HEK293 (cell line): ENCODE results near the gene HMX1.

ENCODE experiments used
- CTCF ChIA-PET: fragments of 350-600 bp; formaldehyde crosslinking; extraction: SDS; loops from one replicate; lab custom pipeline; 2021; ENCODE audit warnings: antibody characterized with exemption; lab: Yijun Ruan, JAX
- POLR2A ChIA-PET: fragments of 300-600 bp; formaldehyde crosslinking; extraction: SDS; loops from one replicate; lab custom pipeline; 2020; ENCODE audit warnings: antibody characterized with exemption, inconsistent platforms; lab: Yijun Ruan, JAX
- H3K27ac ChIP-seq: fragments of 200-500 bp; sonication (Bioruptor generic); 2 replicates; pipeline ENCODE4 v1.5.1; 2014; ENCODE audit warnings: low read depth, low read length, control low read depth, inconsistent platforms; ENCODE audit errors: extremely low read depth
- H3K36me3 ChIP-seq, 2 experiments: fragments of 200-500 bp in 1 of 2; sonication (Bioruptor generic) in 1 of 2; 1 replicate in 1 of 2; 2 replicates in 1 of 2; pipeline ENCODE4 v1.5.1; 2014 to 2017; ENCODE audit warnings: inconsistent platforms in 2 of 2, low read length in 2 of 2; ENCODE audit not compliant: control insufficient read depth in 2 of 2, insufficient read depth in 1 of 2
- H3K4me1 ChIP-seq: fragments of 200-500 bp; sonication (Bioruptor generic); 2 replicates; pipeline ENCODE4 v1.5.1; 2014; ENCODE audit warnings: mild to moderate bottlenecking, low read length, inconsistent platforms; ENCODE audit not compliant: control insufficient read depth, insufficient read depth
- H3K4me3 ChIP-seq: 2 replicates; pipeline ENCODE4 v1.5.1; 2011; ENCODE audit warnings: low read depth, mild to moderate bottlenecking, control low read depth, low read length, moderate library complexity
- H3K9me3 ChIP-seq: fragments of 200-500 bp; sonication (Bioruptor generic); 2 replicates; pipeline ENCODE4 v1.5.1; 2014; ENCODE audit warnings: low read depth, low read length, inconsistent platforms; ENCODE audit not compliant: control insufficient read depth, insufficient read depth
- FEZF1 ChIP-seq: fragments of 450-650 bp; formaldehyde crosslinking; IDR thresholded peaks from 2 replicates; pipeline ENCODE4 v1.5.1; 2016; ENCODE audit warnings: missing biosample characterization, missing genetic modification characterization
- OSR2 ChIP-seq: fragments of 450-650 bp; formaldehyde crosslinking; IDR thresholded peaks from 2 replicates; pipeline ENCODE4 v1.5.1; 2016; ENCODE audit warnings: missing biosample characterization, missing genetic modification characterization
- OVOL3 ChIP-seq: fragments of 450-650 bp; formaldehyde crosslinking; IDR thresholded peaks from 2 replicates; pipeline ENCODE4 v1.5.1; 2016; ENCODE audit warnings: missing biosample characterization, missing genetic modification characterization
- ZBTB7A ChIP-seq: fragments of 450-650 bp; formaldehyde crosslinking; IDR thresholded peaks from 2 replicates; pipeline ENCODE4 v1.5.1; 2016; ENCODE audit warnings: low read depth, missing biosample characterization, missing genetic modification characterization
- ZFP3 ChIP-seq: fragments of 450-650 bp; formaldehyde crosslinking; IDR thresholded peaks from 2 replicates; pipeline ENCODE4 v1.5.1; 2016; ENCODE audit warnings: low read depth, missing biosample characterization, missing genetic modification characterization
- ZNF10 ChIP-seq: fragments of 450-650 bp; formaldehyde crosslinking; IDR thresholded peaks from 2 replicates; pipeline ENCODE4 v1.5.1; 2017; ENCODE audit warnings: missing biosample characterization, missing genetic modification characterization
- ZNF114 ChIP-seq: fragments of 450-650 bp; formaldehyde crosslinking; IDR thresholded peaks from 2 replicates; pipeline ENCODE4 v1.5.0; 2017; ENCODE audit warnings: missing biosample characterization, missing genetic modification characterization
- ZNF16 ChIP-seq: fragments of 450-650 bp; formaldehyde crosslinking; IDR thresholded peaks from 2 replicates; pipeline ENCODE4 v1.5.1; 2016; ENCODE audit warnings: low read depth, missing biosample characterization, missing genetic modification characterization
- ZNF174 ChIP-seq: fragments of 450-650 bp; formaldehyde crosslinking; IDR thresholded peaks from 2 replicates; pipeline ENCODE4 v1.5.0; 2017; ENCODE audit warnings: missing biosample characterization, mild to moderate bottlenecking, missing genetic modification characterization
- ZNF184 ChIP-seq: fragments of 450-650 bp; IDR thresholded peaks from 2 replicates; pipeline ENCODE4 v1.5.1; 2018; ENCODE audit warnings: missing biosample characterization, mild to moderate bottlenecking, missing genetic modification characterization
- ZNF19 ChIP-seq: fragments of 450-650 bp; formaldehyde crosslinking; IDR thresholded peaks from 2 replicates; pipeline ENCODE4; 2016; ENCODE audit warnings: missing biosample characterization, missing genetic modification characterization, low read depth
- ZNF354C ChIP-seq: fragments of 450-650 bp; formaldehyde crosslinking; IDR thresholded peaks from 2 replicates; pipeline ENCODE4 v1.5.1; 2016; ENCODE audit warnings: missing biosample characterization, missing genetic modification characterization, low read depth, borderline replicate concordance
- ZNF449 ChIP-seq: fragments of 450-650 bp; formaldehyde crosslinking; IDR thresholded peaks from 2 replicates; pipeline ENCODE4 v1.5.1; 2017; ENCODE audit warnings: missing biosample characterization, mild to moderate bottlenecking, missing genetic modification characterization, moderate library complexity
- ZNF488 ChIP-seq: fragments of 450-650 bp; formaldehyde crosslinking; IDR thresholded peaks from 2 replicates; pipeline ENCODE4 v1.5.1; 2016; ENCODE audit warnings: missing biosample characterization, missing genetic modification characterization
- ZNF513 ChIP-seq: fragments of 450-650 bp; IDR thresholded peaks from 2 replicates; pipeline ENCODE4 v1.5.1; 2018; ENCODE audit warnings: missing biosample characterization, missing genetic modification characterization
- ZNF548 ChIP-seq: fragments of 450-650 bp; formaldehyde crosslinking; IDR thresholded peaks from 2 replicates; pipeline ENCODE4 v1.5.1; 2016; ENCODE audit warnings: missing biosample characterization, missing genetic modification characterization
- ZNF704 ChIP-seq: fragments of 450-650 bp; formaldehyde crosslinking; IDR thresholded peaks from 2 replicates; pipeline ENCODE4 v1.5.1; 2016; ENCODE audit warnings: missing biosample characterization, missing genetic modification characterization
- ZSCAN30 ChIP-seq: fragments of 450-650 bp; IDR thresholded peaks from 2 replicates; pipeline ENCODE4 v1.5.1; 2018; ENCODE audit warnings: missing biosample characterization, mild to moderate bottlenecking, missing genetic modification characterization, moderate library complexity
- TF ChIP-seq, protein P1 (sequence below): fragments of 450-650 bp; formaldehyde crosslinking; IDR thresholded peaks from 2 replicates; pipeline ENCODE4 v1.5.1; 2016; ENCODE audit warnings: missing biosample characterization, missing genetic modification characterization

HMX1 gene

DNA sequence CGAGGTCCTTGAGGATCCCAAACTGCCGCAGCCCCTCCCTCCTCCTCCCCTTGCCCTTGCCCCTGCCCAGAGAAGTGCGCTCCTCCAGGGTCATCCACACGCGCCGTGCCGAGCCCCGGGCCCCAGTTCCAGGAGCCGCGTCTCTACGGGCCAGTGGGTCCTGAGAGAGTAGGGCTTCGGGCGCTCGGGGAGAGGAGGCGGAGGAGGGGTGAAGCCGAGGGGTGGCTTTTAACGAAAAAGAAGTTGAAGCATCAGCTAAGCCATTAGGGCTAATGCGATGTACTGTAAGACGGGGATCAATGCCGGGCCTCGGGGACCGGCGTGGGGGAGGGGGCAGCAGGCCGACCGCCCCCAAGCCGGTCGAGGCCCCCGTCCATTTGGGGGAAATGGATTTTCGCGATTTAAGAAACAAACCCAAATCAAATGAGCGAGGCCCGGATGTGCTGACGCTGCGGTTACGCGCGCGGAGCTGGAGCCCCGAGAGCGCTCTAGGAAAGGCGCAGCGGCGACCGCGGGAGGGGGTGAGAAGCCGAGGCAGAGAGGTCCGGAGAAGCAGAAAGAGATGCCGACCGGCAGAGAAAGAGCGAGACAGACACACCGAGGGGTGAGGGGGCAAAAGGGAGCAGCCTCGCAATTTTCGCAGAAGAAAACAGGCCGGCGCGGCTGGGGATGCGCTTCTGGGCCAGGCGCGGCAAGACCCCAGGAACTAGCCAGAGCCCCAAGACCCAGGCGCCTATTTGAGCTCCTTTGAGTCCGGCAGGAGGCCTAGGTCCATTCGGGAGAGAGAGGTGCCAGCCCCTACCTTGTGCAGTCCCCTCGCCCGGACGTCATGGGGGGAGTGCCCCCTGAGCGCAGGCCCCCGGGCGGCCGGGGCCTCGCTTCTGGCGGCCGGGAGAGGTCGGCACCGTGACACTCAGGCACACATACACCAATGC, 13.6 kb downstream of the HMX1 start:
- Histone ChIP-seq H3K27ac (no peak overlapping the region), H3K9me3 (no peaks in the 10 kb centered on the region), H3K4me1 (no peaks in the 10 kb centered on the region), H3K36me3 (no peaks in the 10 kb centered on the region), H3K4me3 (no peak overlapping the region)
- ChIA-PET POLR2A (no interaction called here), CTCF (no interaction called here)
- TF ChIP-seq ZNF174 (tag by site-specific recombination) (no peak), FEZF1 (tag by site-specific recombination) (no peak), ZBTB7A (tag by site-specific recombination) (no peak), OSR2 (tag by site-specific recombination) (no peak), ZSCAN30 (tag by site-specific recombination) (no peak), ZNF488 (tag by site-specific recombination) (no peak), ZFP3 (tag by site-specific recombination) (no peak), ZNF704 (tag by site-specific recombination) (no peak), ZNF449 (no peak), OVOL3 (tag by site-specific recombination) (no peak), ZNF513 (tag by site-specific recombination) (no peak), ZNF184 (no peak), ZNF10 (tag by site-specific recombination) (no peak), ZNF354C (no peak), ZNF548 (tag by site-specific recombination) (no peak), ZNF16 (tag by site-specific recombination) (no peak), ZNF114 (tag by site-specific recombination) (no peak), ZNF19 (tag by site-specific recombination) (no peak)
- TF ChIP-seq, protein P1, sequence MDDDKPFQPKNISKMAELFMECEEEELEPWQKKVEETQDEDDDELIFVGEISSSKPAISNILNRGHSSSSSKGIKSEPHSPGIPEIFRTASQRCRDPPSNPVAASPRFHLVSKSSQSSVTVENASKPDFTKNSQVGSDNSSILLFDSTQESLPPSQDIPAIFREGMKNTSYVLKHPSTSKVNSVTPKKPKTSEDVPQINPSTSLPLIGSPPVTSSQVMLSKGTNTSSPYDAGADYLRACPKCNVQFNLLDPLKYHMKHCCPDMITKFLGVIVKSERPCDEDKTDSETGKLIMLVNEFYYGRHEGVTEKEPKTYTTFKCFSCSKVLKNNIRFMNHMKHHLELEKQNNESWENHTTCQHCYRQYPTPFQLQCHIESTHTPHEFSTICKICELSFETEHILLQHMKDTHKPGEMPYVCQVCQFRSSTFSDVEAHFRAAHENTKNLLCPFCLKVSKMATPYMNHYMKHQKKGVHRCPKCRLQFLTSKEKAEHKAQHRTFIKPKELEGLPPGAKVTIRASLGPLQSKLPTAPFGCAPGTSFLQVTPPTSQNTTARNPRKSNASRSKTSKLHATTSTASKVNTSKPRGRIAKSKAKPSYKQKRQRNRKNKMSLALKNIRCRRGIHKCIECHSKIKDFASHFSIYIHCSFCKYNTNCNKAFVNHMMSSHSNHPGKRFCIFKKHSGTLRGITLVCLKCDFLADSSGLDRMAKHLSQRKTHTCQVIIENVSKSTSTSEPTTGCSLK (tag by site-specific recombination) = no peak
